VCaP (cell line): ENCODE data around the gene CUL2.
"Not testable (repeated sequence)": the region's sequence is repeated elsewhere in the genome, so short reads cannot be mapped to it uniquely, and the experiment has no call there.

ENCODE experiments used
- H3K27ac ChIP-seq: fragments of 450-650 bp; 2 replicates; pipeline ENCODE4 v1.5.1; 2017
- CTCF ChIP-seq: fragments of 450-650 bp; conservative IDR thresholded peaks from 2 replicates; pipeline ENCODE4 v1.5.1; 2017; ENCODE audit warnings: mild to moderate bottlenecking, moderate library complexity

Gene CUL2

GRCh38 chr10:34994565-34995142, 95.5 kb downstream of the CUL2 start:
- TF ChIP-seq CTCF = peak; percentile 91
- H3K27ac ChIP-seq = no peak overlapping the region

DNA sequence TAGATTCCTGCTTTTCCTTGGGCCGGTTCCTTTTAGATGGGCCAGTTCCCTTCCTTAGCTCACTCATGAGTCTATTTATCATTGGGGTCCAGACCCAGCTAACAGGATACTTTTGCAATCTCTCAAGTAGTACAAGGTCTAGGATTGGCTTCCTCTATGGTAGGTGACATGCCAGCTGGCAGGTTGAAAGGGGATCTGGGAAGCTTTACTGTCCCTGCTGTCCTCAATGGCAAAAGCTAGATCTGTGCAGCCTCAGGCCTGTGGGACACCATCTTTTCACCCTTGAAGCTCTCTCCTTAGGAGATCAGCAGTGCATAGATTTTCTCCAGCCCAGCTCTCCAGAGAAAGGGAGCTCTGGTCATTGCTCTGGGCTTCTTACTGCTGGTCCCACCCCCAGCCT, 96.4 kb downstream of the CUL2 start:
- no peak overlapping the region for H3K27ac ChIP-seq
- no peak for TF ChIP-seq CTCF

- H3K27ac ChIP-seq = not testable (repeated sequence)
Observed at GRCh38 chr10:34991117-34991516, 99.0 kb downstream of the CUL2 start.

GRCh38 chr10:34988397-34989067, 101.6 kb downstream of the CUL2 start:
- TF ChIP-seq CTCF = no peak
- no peak overlapping the region for H3K27ac ChIP-seq

DNA sequence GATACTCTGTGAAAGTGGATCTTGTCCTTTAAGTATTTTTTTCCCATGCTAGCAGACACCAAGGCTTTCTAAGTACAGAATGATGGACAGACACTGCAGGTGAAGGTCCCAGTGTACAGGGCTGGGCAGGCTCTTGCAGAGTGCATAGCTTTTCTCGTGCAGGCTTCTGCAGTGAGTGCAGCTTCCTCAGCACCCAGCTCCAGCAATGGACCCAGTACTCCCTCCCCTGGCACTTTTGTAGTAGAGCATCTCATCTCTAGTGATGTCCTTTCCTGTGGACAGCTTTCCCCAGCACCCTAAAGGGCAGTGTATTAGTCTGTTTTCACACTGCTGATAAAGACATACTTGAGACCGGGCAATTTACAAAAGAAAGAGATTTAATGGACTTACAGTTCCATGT, 104.3 kb downstream of the CUL2 start:
- TF ChIP-seq CTCF = peak; percentile 78
- no peak overlapping the region for H3K27ac ChIP-seq

DNA sequence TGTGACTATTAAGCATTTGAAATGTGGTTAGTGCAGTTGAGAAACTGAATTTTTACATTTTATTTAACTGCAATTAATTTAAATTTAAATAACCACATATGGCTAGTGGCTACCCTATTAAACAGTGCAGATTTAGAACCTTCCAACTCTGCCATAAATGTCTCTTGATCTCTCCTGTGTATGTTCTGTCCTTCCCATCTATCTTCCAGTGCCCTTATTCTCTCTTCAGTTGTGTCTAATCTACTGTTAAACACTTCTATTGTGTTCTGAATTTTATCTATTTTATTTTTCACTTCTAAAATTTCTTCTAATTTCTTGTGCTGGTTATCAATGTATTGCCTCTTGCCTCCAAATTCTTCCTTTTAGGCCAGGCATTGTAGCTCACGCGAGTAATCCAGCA, 105.0 kb downstream of the CUL2 start:
- no peak overlapping the region for H3K27ac ChIP-seq
- no peak for TF ChIP-seq CTCF

DNA sequence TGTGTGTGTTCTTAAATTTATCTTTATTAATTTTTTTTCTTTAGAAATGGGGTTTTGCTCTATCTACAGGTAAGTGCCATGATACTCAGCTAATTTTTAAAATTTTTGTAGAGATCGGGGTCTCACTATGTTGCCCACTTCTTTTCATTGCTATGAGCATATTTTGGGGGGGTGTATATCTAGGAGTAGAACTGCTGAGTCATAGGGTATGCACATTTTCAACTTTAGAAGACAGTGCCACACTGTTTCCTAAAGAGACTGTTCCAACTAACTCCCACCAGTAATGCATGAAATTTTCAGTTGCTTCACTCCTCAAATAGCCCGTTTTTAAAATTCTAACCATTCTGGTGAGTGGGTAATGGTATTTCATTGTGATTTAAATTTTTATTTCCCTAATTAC, 108.3 kb downstream of the CUL2 start:
- H3K27ac ChIP-seq = no peak overlapping the region
- TF ChIP-seq CTCF = no peak

GRCh38 chr10:34979938-34980337, 110.2 kb downstream of the CUL2 start:
- TF ChIP-seq CTCF = no peak
- no peak overlapping the region for H3K27ac ChIP-seq
